Thymus (tissue), 11 donors: ENCODE data around the gene GAK. TPM values are rescaled to one million over a fixed set of nuclear protein-coding genes. Genes with fewer than 3 reads are reported as not detected.

Source experiments
- DNase-seq, 9 donors: peaks; one replicate each; pipeline ENCODE4 v3.0.0-alpha.2; 2013; ENCODE audit warnings: low spot score in 9 of 9, low read depth in 6 of 9, missing footprints in 1 of 9
- H3K27ac ChIP-seq, 2 donors: one replicate each; pipeline ENCODE4 v1.5.1; 2013; ENCODE audit warnings: control low read depth in 1 of 2, low read depth in 1 of 2, low read length in 1 of 2, mild to moderate bottlenecking in 1 of 2, moderate library complexity in 1 of 2
- H3K27me3 ChIP-seq, 2 donors: one replicate each; pipeline ENCODE4 v1.5.1; 2013; ENCODE audit warnings: low read length in 1 of 2; ENCODE audit not compliant: control insufficient read depth in 2 of 2, insufficient read depth in 1 of 2
- H3K36me3 ChIP-seq, 2 donors: one replicate each; pipeline ENCODE4 v1.5.1; 2013; ENCODE audit warnings: low read length in 1 of 2, mild to moderate bottlenecking in 1 of 2, moderate library complexity in 1 of 2; ENCODE audit not compliant: control insufficient read depth in 2 of 2, insufficient read depth in 2 of 2
- H3K4me1 ChIP-seq, 2 donors: one replicate each; pipeline ENCODE4 v1.5.1; 2013; ENCODE audit warnings: low read length in 2 of 2; ENCODE audit not compliant: control insufficient read depth in 2 of 2, insufficient read depth in 2 of 2
- H3K4me3 ChIP-seq, 2 donors: one replicate each; pipeline ENCODE4 v1.5.1; 2013; ENCODE audit warnings: low read length in 2 of 2, control low read depth in 1 of 2, mild to moderate bottlenecking in 1 of 2
- H3K9me3 ChIP-seq, 2 donors: one replicate each; pipeline ENCODE4 v1.5.1; 2013; ENCODE audit warnings: low read length in 1 of 2, mild to moderate bottlenecking in 1 of 2; ENCODE audit not compliant: control insufficient read depth in 2 of 2, insufficient read depth in 1 of 2
- WGBS: extraction: QIAGEN DNeasy Blood & Tissue Kit; methylation state at CpG from one replicate; pipeline ENCODE4 v1.1.7; 2013; 5-methylcytosine and 5-hydroxymethylcytosine counted together
- polyA plus RNA-seq: library from polyadenylated mRNA; stranded (reverse); fragments of 200-250 nt; gene quantifications from one replicate; pipeline ENCODE4 v1.2.3, GENCODE V29; 2013
- total RNA-seq: library from RNA; stranded (reverse); fragments of 120-200 nt; gene quantifications from one replicate; pipeline ENCODE4 v1.2.4, GENCODE V29; 2013
- donor health status: healthy.

The GAK gene
- total and polyA plus RNA-seq, 2 donors = 47.5 to 230 TPM

DNA sequence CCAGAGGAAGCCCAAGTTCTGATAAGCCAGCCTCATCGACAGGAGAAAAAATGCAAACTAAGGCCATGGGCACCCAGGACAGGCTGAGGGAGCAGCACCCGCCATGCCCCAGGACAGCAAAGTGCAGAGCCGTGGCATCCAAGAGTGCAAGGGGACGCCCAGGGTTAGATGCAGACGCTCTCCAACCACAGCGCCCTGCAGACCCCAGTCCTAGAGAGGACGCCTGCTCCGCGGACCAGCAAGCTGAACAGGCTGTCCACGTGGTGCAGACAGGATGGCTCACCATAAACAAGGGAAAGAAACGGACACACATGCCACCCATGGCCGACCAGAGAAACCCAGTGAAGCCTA is 32.6 kb downstream of the GAK start:
- no peak for DNase-seq
- Histone ChIP-seq H3K4me1 (no peaks in the 10 kb centered on the region), H3K4me3 (no peak overlapping the region), H3K9me3 (peaks cover 0 to 1% of the 10 kb centered on the region in 2 donors), H3K36me3 (peaks cover 45 to 75% of the 10 kb centered on the region in 2 donors), H3K27ac (no peak overlapping the region), H3K27me3 (no peaks in the 10 kb centered on the region)
- WGBS = 93% methylated on average over 12 of the region's 12 CpGs

DNA sequence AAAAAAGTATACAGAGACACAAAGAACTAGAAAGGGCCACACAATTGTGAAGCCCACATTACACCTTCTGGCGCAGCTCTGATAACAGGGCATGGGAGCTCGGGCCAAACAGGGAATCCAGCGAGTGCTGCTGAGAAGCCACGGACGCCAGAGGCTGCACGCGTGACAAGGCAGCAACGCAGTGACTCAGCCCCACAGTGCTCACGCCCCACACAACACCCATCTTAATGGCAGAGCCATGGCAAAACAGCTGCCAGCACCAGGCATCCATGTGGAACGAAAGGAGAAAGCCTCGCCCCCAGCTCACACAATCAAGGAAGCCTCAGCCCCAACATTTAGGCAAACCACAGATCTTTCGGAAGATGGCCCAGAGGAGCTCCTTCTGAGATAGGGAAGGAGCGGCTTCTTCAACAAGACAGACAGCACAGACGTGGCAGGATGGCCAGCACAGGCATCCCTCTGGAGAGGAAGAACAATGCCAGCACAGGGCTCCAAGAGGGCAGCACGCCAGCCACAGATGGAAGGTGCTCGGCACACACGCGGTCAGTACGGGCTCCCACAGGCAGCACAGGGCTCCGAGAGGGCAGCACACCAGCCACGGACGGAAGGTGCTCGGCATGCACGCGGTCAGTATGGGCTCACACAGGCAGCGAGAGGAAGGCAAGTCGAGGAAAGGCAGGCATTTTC is 33.1 kb downstream of the GAK start:
- H3K4me3 ChIP-seq = no peak overlapping the region
- H3K27ac ChIP-seq = no peak overlapping the region
- H3K9me3 ChIP-seq = peaks cover 0 to 1% of the 10 kb centered on the region in 2 donors
- no peak for DNase-seq
- no peaks in the 10 kb centered on the region for H3K4me1 ChIP-seq
- no peaks in the 10 kb centered on the region for H3K27me3 ChIP-seq
- peaks cover 43 to 79% of the 10 kb centered on the region in 2 donors for H3K36me3 ChIP-seq
- 97% methylated on average over 27 of the region's 27 CpGs for WGBS

DNA sequence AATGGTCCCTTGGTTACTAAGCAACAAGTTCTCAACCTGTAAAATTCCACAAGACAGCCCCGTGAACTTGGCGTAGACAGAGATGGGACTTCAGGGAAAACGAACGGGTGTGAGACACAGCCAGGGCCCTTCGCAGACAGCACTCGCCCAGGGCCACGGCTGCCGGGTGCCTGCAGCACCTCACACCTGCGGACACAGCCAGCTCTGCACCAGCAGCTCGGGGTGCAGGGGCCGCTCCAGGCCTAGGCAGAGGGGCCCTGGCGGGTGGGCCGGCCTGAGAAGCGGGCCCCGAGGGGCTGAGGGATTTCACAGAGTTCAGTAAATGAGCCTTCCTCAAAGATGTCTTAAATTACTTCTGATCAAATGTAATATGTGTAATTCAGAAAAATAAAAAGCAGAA is 34.0 kb downstream of the GAK start:
- WGBS = 98% methylated on average over 15 of the region's 15 CpGs
- peaks cover 0 to 1% of the 10 kb centered on the region in 2 donors for H3K9me3 ChIP-seq
- no peaks in the 10 kb centered on the region for H3K27me3 ChIP-seq
- no peaks in the 10 kb centered on the region for H3K4me1 ChIP-seq
- DNase-seq = no peak
- H3K4me3 ChIP-seq = no peak overlapping the region
- no peak overlapping the region for H3K27ac ChIP-seq
- H3K36me3 ChIP-seq = peaks cover 46 to 79% of the 10 kb centered on the region in 2 donors

DNA sequence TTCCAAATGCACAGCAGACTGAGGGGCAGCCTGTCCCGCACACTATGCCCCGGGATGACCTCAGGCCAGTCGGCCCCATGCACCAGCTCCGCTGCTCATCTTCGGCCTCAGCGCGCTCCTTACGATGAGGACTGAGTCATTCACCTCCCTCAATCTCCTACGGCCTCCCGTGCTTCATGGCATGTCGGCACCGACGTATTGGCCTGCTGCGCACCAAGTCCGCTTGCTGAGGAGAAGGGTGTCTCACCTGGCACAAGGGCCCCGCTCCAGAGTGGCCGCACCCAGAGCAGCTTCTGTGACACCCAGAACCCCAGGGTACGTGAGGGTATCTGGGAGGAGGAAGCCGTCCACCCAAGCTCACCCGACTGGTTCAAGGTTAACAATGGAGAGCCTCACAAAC is 35.5 kb downstream of the GAK start:
- DNase-seq = no peak
- H3K27ac ChIP-seq = no peak overlapping the region
- H3K36me3 ChIP-seq = peaks cover 57 to 86% of the 10 kb centered on the region in 2 donors
- H3K9me3 ChIP-seq = peaks cover 0 to 1% of the 10 kb centered on the region in 2 donors
- no peaks in the 10 kb centered on the region for H3K4me1 ChIP-seq
- WGBS = 99% methylated on average over 20 of the region's 20 CpGs
- no peak overlapping the region for H3K4me3 ChIP-seq
- no peaks in the 10 kb centered on the region for H3K27me3 ChIP-seq

DNA sequence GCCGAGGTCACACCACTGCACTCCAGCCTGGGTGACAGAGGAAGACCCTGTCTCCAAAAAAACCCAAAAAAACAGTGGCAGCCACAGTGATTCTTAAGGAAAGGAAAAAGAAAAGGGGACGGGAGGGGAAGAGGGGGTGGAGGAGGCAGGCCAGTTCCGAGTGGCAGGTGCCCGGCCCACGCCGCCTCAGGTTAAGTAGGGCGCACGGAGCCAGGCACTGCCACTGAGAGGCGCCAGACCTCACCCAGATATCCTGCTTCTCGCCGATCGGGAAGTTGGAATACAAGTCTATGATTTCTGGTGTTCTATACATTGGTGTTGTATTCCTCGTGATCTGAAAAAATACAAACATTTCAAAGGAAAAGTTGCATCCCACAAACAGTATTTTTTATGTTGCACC is 35.9 kb downstream of the GAK start:
- WGBS = 97% methylated on average over 13 of the region's 13 CpGs

DNA sequence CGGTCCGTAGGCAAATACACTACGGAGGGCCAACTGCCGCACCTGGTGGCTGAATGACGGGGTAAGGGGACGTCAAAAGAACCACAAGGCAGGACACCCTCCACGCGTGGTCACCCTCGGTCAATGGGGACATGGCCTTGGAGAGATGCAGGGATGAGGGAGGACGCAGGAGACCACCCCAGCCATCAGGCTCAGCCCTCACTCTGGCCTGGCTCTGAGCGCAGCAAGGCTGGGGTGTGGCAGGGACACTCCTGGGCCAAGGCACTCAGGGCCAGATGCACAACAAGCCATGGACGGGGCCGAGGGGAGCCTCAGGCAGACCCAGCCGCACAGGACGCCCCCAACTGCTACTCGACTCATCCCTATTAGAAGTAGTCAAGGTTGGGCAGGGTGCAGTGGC is 36.5 kb downstream of the GAK start:
- Histone ChIP-seq H3K27me3 (no peaks in the 10 kb centered on the region), H3K9me3 (peaks cover 0 to 1% of the 10 kb centered on the region in 2 donors), H3K36me3 (peaks cover 52 to 79% of the 10 kb centered on the region in 2 donors), H3K4me1 (no peaks in the 10 kb centered on the region), H3K4me3 (no peak overlapping the region), H3K27ac (no peak overlapping the region)
- DNase-seq = no peak
- WGBS = 96% methylated on average over 16 of the region's 16 CpGs

More for the DNA sequence above, 35.9 kb downstream of the GAK start:
- no peak for DNase-seq
- H3K27me3 ChIP-seq = no peaks in the 10 kb centered on the region
- H3K4me1 ChIP-seq = no peaks in the 10 kb centered on the region
- no peak overlapping the region for H3K4me3 ChIP-seq
- no peak overlapping the region for H3K27ac ChIP-seq
- H3K36me3 ChIP-seq = peaks cover 53 to 83% of the 10 kb centered on the region in 2 donors
- peaks cover 0 to 1% of the 10 kb centered on the region in 2 donors for H3K9me3 ChIP-seq

DNA sequence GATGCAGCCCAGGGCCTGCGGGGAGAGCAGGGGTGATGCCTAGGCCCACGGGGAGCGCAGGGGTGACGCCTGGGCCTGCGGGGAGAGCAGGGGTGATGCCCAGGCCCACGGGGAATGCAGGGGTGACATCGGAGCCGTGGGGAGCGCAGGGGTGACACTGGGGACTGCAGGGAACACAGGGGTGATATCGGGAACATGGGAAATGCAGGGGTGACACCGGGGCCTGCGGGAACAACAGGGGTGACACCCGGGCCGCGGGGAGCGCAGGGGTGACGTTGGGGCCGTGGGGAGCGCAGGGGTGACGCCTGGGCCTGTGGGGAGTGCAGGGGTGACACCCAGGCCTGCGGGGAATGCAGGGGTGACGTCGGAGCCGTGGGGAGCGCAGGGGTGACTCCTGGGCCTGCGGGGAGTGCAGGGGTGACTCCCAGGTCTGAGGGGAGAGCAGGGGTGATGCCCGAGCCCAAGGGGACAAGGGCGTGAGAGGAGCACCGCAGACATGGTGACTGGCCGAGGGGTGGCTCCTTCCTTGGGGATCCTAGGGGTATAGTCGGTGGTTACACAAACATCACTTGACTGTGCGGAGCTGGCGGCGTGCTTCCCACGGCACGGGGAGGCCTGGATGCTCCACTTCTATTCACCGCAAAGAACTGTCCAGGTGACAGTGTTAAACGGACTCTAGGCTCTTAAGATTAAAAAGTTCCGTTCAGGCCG is 38.0 kb downstream of the GAK start:
- Histone ChIP-seq H3K4me3 (no peak overlapping the region), H3K27ac (no peak overlapping the region), H3K4me1 (no peaks in the 10 kb centered on the region), H3K36me3 (peaks cover 61 to 83% of the 10 kb centered on the region in 2 donors), H3K9me3 (peaks cover 0 to 1% of the 10 kb centered on the region in 2 donors), H3K27me3 (no peaks in the 10 kb centered on the region)
- no peak for DNase-seq
- WGBS = 97% methylated on average over 40 of the region's 40 CpGs

DNA sequence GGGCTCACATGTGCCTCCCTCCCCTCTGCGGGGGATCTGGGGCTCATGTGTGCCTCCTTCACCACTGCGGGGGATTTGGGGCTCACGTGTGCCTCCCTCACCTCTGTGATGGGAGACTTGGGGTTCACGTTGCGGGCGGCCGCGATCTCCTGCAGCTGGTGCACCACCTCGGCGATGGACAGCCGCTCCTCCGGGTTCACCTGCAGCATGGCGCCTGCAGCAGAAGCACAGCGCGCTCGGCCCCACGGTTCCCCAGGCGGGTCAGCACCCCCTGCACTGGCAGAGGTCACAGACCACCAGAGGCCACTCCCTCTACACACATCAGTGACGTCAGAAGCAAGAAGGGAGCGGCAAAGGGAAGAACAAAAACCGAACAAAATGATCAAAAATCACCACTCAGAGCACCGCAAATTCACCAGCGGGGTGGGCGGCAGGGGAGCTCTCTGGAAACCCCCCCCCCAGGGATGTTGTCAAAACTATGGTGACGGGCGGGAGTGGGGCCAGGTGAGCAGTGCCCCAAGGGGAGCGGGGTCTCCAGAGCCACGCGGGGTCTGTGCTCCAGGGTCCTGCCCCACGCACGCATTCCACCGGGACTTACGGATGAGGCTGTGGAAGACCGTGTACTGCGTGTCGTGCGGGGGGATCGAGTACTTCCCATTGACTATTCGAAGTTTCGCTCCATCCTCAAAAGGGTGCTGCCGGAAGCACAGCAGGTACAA is 38.7 kb downstream of the GAK start:
- Histone ChIP-seq H3K36me3 (peaks cover 67 to 86% of the 10 kb centered on the region in 2 donors), H3K27ac (no peak overlapping the region), H3K4me1 (no peaks in the 10 kb centered on the region), H3K27me3 (no peaks in the 10 kb centered on the region), H3K4me3 (no peak overlapping the region), H3K9me3 (peaks cover 0 to 4% of the 10 kb centered on the region in 2 donors)
- no peak for DNase-seq
- 98% methylated on average over 41 of the region's 41 CpGs for WGBS

DNA sequence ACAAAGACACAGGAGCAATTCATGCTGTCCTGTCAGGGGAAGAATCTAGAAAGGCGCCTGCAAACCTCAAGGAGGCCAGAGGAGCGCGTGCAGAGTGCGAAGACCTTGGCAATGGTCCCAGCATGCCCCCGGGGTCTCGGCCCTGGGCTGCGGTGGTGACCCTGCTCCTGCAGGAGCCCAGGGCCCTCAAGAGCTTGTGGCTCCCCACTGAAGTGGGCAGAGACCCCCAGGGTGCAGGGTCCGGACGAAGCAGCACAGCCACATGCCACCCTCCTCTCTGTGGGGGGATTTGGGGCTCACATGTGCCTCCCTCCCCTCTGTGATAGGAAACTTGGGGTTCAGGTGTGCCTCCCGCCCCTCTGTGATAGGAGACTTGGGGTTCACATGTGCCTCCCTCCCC is 39.3 kb downstream of the GAK start:
- H3K4me1 ChIP-seq = no peaks in the 10 kb centered on the region
- no peak for DNase-seq
- H3K9me3 ChIP-seq = peaks cover 5% of the 10 kb centered on the region in 2 donors
- 99% methylated on average over 10 of the region's 10 CpGs for WGBS
- H3K27me3 ChIP-seq = no peaks in the 10 kb centered on the region
- no peak overlapping the region for H3K4me3 ChIP-seq
- peaks cover 71 to 87% of the 10 kb centered on the region in 2 donors for H3K36me3 ChIP-seq
- no peak overlapping the region for H3K27ac ChIP-seq
